ENCODE measurements around the gene IZUMO1R.
"Not testable (repeated sequence)": the region's sequence is repeated elsewhere in the genome, so short reads cannot be mapped to it uniquely, and the experiment has no call there.

Gene IZUMO1R

GRCh38 chr11:94303966-94304958 is at the start of gene IZUMO1R:
IZUMO1R (plus strand) TSS chr11:94304580; CDS start chr11:94305637, 1,057 bp downstream.
- no peak for DNase-seq

- DNase-seq: no peak
Observed at GRCh38 chr11:94271885-94272372, 32.5 kb upstream of the IZUMO1R start.

- no peak for DNase-seq
Observed at GRCh38 chr11:94272738-94273313, 31.6 kb upstream of the IZUMO1R start.

- DNase-seq: no peak
Observed at GRCh38 chr11:94275961-94276360, 28.4 kb upstream of the IZUMO1R start.

- DNase-seq: no peak
Observed at GRCh38 chr11:94276943-94277342, 27.4 kb upstream of the IZUMO1R start.

- DNase-seq: not testable (repeated sequence)
Observed at GRCh38 chr11:94278207-94278606, 26.2 kb upstream of the IZUMO1R start.

- DNase-seq: no peak
Observed at GRCh38 chr11:94279996-94280395, 24.4 kb upstream of the IZUMO1R start.

GRCh38 chr11:94281324-94281723 is 23.1 kb upstream of the IZUMO1R start:
- no peak for DNase-seq

GRCh38 chr11:94283678-94284077 is 20.7 kb upstream of the IZUMO1R start:
- DNase-seq: no peak

GRCh38 chr11:94295534-94295933 is 8.8 kb upstream of the IZUMO1R start:
- DNase-seq: no peak

- DNase-seq: no peak
Observed at GRCh38 chr11:94297985-94298576, 6.3 kb upstream of the IZUMO1R start.

GRCh38 chr11:94302776-94303175 is 1.6 kb upstream of the IZUMO1R start:
- no peak for DNase-seq

- no peak for DNase-seq
Observed at GRCh38 chr11:94305146-94305545, 766 bp downstream of the IZUMO1R start.

GRCh38 chr11:94307101-94307791 is 2.9 kb downstream of the IZUMO1R start:
- no peak for DNase-seq

- DNase-seq: no peak
Observed at GRCh38 chr11:94308024-94308423, 3.6 kb downstream of the IZUMO1R start.

- DNase-seq: no peak
Observed at GRCh38 chr11:94309757-94310156, 5.4 kb downstream of the IZUMO1R start.

GRCh38 chr11:94310191-94310875 is 6.0 kb downstream of the IZUMO1R start:
- DNase-seq: no peak

GRCh38 chr11:94312339-94312738 is 8.0 kb downstream of the IZUMO1R start:
- no peak for DNase-seq

- no peak for DNase-seq
Observed at GRCh38 chr11:94314064-94314463, 9.7 kb downstream of the IZUMO1R start.

- DNase-seq: no peak
Observed at GRCh38 chr11:94315664-94316063, 11.3 kb downstream of the IZUMO1R start.

GRCh38 chr11:94322501-94322900 is 18.1 kb downstream of the IZUMO1R start:
- DNase-seq: no peak

GRCh38 chr11:94325681-94326080 is 21.3 kb downstream of the IZUMO1R start:
- DNase-seq: peak; percentile 26

Data from KG1 (cell line).